Myocyte (in vitro differentiated cells): ENCODE data around the gene RHOV. TPM values are rescaled to one million over a fixed set of nuclear protein-coding genes. Genes with fewer than 3 reads are reported as not detected.

Source experiments
- DNase-seq: peaks from one replicate; pipeline ENCODE4 v3.0.0-alpha.2; 2012; ENCODE audit warnings: low read depth
- total RNA-seq: library from RNA; depleted of rRNA; stranded (reverse); fragments of >200 nt; gene quantifications from 2 replicates; pipeline ENCODE4 v1.2.3, GENCODE V29; 2014

RHOV gene
- total RNA-seq, 1 donor from 2014 or later, result not detected

DNA sequence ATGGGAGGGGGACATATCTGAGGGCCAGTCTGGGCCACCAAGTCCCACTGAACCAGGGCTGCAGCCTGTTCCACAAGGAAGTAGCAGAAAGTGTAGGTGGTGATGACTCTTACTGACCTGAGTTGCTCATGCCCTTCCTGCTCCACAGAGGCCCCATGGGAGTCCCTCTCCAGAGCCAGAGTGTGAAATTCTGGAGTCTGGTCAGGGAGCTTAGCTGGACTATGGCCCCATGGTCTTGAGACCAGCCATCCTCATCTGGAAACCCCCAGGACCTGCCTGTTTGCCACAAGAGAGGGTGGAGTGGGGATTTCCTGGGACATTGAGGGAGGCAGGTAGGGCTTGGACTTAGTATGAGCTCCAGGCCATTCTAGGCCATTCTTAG is 27.2 kb downstream of the RHOV start:
- no peak for DNase-seq

DNA sequence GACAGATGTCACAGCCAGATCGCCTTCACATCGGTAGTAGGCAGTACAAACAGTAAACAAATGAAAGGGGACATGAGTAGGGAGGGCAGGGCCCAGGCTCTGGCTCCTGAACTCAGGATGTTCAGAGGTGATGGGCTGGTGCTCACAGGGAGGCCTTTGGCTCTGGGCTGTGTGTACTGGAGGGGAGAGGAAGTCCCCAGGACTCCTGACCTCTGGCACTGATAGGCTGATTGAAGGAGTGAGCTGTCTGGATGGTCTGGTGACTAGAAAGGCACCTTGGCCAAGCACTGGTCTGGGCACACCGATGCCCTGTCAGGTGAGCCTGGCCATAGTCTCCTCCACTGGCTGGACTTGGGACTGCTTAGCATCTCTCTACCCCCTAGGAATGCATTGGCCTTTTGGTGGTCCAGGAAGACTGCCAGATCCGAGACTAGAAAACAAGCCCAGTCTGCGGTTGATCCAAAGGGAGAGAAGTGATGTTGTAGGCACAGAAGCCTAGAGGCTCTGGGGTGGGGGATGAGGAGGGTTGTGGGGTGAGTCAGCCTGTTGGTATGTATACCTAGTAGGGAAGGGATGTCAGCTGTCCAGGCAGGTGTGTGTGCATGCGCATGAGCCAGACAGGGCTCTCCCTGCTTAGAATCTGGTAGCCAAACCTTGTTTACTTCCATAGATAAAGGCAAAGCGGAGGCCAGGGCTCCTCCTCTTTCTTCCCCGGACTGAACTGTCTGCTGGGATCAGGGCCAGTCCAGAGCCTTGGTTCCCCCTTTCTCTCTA is 28.3 kb downstream of the RHOV start:
- DNase-seq, result no peak

DNA sequence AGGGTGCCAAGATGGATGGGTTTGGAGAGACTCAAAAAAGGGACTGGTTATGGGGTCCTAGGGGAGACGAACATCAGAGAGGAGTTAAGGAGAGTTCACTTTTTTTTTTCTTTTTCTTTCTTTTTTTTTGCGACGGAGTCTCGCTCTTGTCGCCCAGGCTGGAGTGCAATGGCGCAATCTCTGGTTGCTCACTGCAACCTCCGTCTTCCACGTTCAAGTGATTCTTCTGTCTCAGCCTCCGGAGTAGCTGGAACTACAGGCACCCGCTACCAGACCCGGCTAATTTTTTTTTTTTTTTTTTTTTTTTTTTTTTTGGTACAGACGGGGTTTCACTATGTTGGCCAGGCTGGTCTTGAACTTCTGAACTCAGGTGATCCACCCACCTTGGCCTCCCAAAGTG is 29.0 kb downstream of the RHOV start:
- no peak for DNase-seq

DNA sequence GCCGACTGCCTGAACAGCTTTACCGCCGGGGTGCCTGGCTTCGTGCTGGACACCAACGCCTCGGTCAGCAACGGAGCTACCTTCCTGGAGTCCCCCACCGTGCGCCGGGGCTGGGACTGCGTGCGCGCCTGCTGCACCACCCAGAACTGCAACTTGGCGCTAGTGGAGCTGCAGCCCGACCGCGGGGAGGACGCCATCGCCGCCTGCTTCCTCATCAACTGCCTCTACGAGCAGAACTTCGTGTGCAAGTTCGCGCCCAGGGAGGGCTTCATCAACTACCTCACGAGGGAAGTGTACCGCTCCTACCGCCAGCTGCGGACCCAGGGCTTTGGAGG is 29.4 kb downstream of the RHOV start:
- no peak for DNase-seq

DNA sequence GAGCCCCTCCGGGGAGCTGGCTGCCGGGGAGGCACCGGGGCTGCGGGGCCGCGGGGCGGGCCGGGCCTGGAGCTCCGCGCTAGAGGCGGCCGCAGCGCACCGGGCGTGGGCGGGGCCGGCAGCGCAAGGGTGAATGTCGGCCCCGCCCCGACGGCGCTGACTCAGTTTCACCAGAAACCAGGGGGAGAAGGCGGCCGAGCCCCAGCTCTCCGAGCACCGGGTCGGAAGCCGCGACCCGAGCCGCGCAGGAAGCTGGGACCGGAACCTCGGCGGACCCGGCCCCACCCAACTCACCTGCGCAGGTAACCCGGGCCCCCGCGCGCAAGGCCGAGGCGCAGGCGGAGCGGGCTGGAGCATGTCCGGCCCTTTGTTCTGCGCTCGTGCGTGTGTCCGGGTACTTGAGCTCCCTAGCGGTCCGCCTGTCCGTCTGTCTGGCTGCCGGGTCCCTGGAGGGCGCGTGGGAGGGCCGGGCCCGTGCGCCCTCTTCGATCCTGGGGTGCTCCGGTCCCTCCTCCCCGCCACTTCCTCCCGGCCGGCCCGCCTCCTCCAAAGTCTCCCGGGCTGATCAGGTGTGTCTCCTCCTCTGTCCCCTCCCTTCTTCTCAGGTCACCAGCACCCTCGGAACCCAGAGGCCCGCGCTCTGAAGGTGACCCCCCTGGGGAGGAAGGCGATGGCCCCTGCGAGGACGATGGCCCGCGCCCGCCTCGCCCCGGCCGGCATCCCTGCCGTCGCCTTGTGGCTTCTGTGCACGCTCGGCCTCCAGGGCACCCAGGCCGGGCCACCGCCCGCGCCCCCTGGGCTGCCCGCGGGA is 29.9 kb downstream of the RHOV start, which contains the start of gene SPINT1:
SPINT1 (plus strand) TSS at position 164 of the 811 bp plus-strand sequence; CDS start at position 671, 507 bp downstream.
- DNase-seq, result no peak

DNA sequence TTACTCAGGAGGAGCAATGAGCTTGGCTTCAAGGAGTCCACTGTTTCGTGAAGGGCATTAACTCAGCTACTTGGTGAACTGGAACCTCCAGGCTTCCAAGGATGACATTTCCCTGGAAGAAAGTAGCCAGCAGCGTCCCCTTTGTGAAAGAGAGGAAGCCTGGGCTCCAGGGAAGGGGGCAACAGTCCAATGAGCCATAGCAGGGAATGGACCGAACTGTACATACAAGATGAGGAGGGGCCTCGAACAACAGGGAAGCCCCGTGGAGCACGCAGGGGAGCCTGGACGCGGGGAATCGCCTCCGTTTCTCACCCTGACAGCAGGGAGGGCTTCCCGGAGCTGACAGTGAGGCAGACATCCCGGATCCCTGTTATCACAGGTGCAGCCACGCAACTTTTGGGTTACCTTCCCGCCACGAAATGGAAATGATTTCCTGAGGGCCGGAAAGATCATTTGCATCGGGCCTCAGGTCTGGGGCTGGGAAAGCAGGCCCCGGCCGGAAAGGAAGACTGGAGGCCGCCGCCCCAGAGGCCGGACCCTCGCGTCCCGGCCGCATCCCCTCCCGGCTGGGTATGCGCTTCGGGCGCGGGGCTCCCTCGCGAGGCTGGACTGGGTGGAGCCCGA is 30.7 kb downstream of the RHOV start:
- no peak for DNase-seq

DNA sequence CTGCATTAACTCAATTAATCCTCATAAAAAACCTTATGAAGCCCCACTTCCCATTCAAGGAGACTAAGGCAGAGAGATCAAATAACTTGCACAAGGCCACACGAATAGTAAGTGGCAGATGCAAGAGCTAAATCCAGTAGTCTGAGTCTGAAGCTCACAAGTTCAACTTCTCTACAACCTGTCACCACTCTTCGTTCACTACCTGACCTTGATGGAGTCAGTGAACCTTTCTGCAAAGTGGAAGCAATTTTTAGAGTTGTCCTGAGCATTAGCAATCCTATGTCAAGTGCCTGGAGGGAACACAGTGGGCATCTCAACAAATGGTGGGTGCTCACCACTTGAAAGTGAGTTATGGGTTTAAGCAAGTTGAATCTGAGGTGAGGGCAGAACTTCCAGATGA is 32.3 kb downstream of the RHOV start:
- DNase-seq, result no peak

DNA sequence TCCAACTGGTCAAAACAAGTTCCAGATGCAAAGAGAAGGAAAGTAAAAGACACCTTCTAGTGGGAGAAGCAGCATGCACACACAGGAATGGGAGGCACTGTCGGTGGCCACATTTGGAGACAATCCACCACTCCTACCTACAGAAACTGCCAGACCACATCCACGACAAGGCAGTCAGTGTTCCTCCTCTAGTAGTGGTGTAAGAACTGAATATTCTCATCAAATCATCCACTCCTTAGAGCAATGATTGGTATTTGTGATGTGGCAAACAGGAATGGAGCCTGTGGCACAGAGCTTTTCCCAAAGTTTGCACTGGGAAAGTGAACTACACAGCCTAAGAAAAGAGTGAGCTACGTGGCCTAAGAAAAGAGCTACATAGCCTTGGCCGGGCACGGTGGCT is 35.3 kb downstream of the RHOV start:
- no peak for DNase-seq

DNA sequence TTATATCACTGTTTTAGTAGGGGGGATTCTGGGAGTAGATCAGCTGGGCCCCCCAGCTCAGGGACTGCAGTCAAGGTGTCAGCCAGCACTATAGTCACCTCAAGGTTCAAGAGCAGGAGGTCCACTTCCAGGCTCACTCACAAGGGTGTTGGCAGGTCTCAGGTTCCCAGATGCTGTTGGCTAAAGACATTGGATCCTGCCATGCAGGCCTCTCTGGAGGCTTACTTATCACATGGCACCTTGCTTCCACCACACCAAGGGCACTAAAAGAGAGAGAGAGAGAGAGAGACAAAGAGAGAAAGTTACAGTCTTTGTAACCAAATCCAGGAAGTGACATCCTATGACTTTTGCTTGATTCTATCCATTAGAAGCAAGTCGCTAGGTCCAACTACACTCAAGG is 38.0 kb downstream of the RHOV start:
- no peak for DNase-seq

DNA sequence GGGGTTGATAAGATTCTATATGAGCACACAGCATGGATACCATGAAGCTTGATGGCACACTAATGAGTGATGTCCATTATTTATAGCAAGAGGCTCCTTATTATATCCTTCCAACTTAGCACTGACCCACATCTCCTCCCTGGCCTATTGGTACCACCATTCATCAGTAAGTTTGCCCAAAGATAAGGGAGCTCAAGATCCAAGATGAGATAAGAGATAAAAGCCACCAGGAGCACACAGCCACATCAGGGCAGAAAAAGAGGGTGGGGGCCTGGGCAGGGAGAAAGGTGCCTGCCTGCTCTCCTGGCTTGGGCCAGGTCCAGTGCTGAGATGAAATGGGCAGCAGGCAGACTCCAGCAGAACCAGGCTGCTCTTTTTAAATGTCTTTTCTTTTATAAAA is 41.1 kb downstream of the RHOV start:
- DNase-seq, result no peak

DNA sequence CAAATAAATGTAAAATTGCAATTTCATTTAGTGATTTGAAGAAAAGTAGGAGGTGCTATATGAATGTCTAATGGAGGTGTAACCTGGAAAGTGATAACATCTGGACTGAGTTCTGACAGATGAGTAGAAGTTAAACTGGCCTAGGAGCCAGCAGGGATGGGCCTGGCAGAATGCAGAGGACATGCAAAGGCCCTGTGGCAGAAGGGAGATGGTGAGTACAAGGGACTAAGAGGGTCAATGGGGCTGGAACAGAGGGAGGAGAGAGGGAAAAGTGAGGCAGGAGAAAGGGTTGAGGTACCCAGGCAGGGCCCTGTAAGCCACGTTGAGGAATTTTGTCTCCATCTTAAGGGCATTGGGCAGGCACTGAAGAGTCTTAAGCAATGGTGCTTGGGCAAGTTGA is 42.2 kb downstream of the RHOV start:
- DNase-seq, result no peak

DNA sequence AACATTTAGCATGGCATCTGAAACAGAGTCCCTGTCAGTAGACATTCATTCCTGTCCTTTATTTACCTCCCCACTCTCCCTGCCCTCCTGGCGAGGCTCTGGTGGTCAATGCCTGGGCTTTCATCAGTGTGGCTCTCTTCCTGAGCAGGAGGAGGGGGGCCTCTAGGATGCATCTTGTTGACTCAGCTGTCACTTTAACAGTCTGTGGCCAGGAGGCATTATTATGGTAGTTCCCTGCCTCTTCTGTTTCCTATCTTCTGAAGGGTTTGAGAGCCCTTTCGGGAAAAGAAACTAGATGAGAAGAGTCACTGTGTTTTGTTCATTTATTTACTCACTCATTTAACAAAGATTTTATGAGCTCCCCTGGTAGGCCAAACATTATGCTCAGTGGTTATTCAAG is 43.1 kb downstream of the RHOV start:
- DNase-seq, result peak; percentile 30

DNA sequence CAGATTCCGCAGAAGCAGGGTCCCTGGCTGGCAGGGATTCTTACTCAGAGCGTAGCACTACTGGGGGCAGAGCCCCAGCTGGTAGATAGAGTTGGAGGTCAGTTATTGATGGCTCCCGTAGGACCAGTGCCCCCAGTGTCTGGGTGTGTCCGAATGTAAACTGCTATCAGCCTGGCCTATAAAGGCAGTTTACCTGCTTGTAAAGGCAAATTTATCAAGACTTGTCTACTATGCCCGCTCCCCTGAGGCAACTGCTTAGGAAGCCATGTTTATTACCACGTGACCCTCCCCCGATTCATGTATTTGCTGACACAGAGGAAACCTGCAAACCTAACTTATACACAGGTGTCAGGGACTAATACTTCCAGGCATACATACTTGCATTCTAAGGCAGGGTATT is 44.9 kb downstream of the RHOV start:
- no peak for DNase-seq

DNA sequence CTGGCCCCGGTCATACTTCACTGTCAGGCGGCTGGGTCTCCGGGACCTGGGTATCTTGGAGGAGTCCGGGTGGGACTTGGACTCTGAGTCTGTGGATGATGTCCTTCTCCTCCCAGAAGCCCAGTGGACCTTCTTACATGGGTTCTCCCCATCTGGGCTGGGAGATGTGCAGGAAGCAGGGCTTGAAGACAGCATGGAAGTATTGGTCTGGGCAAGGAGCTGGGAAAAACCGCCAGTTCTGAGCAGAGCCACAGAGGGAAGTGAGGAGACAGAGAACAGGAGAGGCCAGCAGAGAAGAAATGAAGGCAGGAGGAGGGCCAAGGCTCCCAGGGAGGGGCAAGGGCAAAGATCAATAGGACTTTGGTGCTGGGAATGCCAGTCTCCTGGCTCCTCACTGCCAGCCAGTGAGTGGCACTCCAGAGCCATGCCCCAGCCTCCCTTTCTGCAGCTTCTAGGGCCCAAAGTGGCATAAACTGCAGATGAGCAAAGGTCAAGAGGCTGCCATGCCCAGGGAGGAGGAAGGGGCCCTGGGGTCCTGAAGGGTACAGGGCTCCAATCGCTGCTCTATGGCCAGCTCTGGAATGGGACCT is 45.5 kb downstream of the RHOV start, which contains the start of gene PPP1R14D:
PPP1R14D (minus strand) TSS at position 262 of the 590 bp plus-strand sequence; CDS start at position 195, 67 bp downstream.
- no peak for DNase-seq

DNA sequence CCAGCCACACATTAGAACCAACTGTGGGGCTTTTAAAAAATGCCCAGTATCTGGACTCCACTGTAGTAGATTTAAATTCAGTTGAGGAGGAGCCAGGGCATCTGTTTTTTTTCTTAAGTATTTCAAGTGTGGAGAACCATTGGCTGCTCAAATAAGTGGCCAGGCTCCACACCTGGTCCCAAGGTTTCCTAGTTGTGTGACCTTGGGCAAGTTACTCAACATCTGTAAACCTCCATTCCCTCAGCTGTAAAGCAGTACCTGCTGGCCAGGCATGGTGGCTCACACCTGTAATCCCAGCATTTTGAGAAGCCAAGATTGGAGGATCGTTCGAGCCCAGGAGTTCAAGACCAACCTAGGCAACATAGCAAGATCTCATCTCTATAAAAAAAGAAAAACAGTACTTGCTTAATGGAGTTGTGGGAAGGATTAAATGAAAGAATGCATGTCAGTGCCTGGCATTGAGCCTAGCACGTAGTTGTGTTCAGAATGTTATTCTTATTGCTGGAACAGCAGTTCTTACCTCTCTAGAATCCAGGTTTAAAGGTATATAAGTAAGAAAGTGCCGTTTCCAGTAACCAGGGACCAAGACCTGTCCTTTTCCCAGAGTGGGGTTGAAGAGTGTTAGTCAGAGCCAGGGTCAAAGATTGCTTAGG is 47.5 kb downstream of the RHOV start:
- DNase-seq, result no peak

DNA sequence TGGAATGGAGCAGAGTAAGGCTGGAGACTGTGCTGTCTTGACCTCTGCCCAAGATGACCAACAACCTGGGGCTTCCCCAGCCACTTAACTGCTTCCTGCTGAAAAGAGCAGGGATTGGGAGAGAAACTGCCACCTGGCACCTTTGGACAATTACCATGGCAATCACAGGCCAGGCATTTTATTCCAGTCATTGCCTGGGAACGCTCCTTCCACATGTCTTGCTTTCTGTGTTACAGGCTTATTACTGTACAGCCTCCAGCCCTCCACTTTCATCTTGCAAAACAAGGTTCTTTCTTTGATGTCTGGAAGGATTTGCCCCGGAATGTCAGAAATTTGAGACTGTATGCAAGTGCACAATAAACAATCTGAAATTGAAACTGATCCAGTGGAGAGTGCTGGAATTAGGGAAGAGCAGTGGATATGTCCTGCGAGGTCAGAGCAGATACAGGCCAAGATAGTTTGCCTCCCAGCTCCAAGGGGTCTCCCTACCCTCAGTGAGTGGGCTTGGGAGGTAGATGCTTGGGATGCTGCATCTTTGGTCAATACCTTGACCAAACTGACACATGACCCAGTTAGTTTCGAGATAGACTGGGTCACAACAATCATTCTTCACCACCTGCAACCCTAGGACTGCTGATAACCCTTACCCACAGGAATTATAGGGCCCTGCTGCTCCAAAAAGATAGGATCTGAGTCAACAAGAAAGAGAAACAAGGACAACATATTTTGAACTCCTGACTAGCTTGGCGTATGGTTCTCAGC is 48.2 kb downstream of the RHOV start:
- no peak for DNase-seq

DNA sequence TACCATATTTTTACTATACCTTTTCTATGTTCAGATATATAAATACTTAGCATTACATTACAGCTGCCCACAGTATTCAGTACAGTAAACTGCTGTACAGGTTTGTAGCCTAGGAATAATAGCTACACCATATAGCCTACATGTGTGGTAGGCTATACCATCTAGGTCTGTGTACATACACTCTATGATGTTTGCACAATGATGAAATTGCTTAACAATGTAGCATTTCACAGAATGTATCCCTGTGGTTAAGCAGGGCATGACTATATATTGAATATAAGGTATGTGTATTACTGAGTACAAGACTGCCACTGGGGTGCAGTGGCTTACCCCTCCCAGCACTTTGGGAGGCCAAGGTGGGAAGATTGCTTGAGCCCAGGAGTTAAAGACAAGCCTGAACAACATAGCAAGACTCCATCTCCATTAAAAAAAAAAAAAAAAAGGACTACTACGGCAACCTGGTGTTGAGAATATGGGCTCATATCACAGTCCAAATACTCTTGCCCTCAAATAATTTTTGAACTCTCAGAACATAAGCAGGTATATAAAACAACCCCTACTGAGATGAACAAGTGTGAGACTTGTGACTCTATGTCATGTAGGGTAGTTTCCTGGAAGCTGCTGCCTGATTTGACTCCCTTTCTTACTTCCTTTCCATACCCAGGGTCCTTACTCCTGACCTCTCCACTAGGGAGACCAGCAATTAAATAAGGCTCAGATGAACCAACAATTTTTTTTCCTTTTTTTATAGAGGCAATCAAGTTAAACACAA is 50.3 kb downstream of the RHOV start:
- DNase-seq, result no peak
